HG02678 (cell line): ENCODE results near the gene NDRG4.
"Not testable (repeated sequence)": the region's sequence is repeated elsewhere in the genome, so short reads cannot be mapped to it uniquely, and the experiment has no call there.

Experiments used
- ATAC-seq: cut with Tn5 transposase; IDR thresholded peaks from one replicate; pipeline ENCODE4 v1.9.1; 2021; ENCODE audit warnings: mild to moderate bottlenecking, moderate library complexity; ENCODE audit not compliant: unreplicated experiment

The NDRG4 gene

GRCh38 chr16:58464916-58465731, 34.8 kb upstream of the NDRG4 start:
- no peak for ATAC-seq

- no peak for ATAC-seq
These were observed 34.1 kb upstream of the NDRG4 start for GRCh38 chr16:58465817-58466216.

GRCh38 chr16:58466396-58466795, 33.5 kb upstream of the NDRG4 start:
- no peak for ATAC-seq

GRCh38 chr16:58467905-58468304, 32.0 kb upstream of the NDRG4 start:
- ATAC-seq: no peak

- ATAC-seq: no peak
These were observed 28.6 kb upstream of the NDRG4 start for GRCh38 chr16:58471209-58471975.

GRCh38 chr16:58472266-58472665, 27.7 kb upstream of the NDRG4 start:
- ATAC-seq: no peak

GRCh38 chr16:58472827-58473226, 27.1 kb upstream of the NDRG4 start:
- ATAC-seq: no peak

GRCh38 chr16:58474296-58474695, 25.6 kb upstream of the NDRG4 start:
- ATAC-seq: no peak

GRCh38 chr16:58475091-58475619, 24.8 kb upstream of the NDRG4 start:
- ATAC-seq: no peak

- ATAC-seq: no peak
These were observed 23.2 kb upstream of the NDRG4 start for GRCh38 chr16:58476791-58477190.

GRCh38 chr16:58478427-58478826, 21.5 kb upstream of the NDRG4 start:
- no peak for ATAC-seq

- no peak for ATAC-seq
These were observed 18.6 kb upstream of the NDRG4 start for GRCh38 chr16:58481226-58481869.

GRCh38 chr16:58481931-58482330, 18.0 kb upstream of the NDRG4 start:
- ATAC-seq: no peak

GRCh38 chr16:58485184-58485887, 14.6 kb upstream of the NDRG4 start:
- no peak for ATAC-seq

- ATAC-seq: no peak
These were observed 12.2 kb upstream of the NDRG4 start for GRCh38 chr16:58487566-58488351.

- ATAC-seq: no peak
These were observed 11.4 kb upstream of the NDRG4 start for GRCh38 chr16:58488531-58488930.

GRCh38 chr16:58490065-58490464, 9.9 kb upstream of the NDRG4 start:
- ATAC-seq: no peak

- ATAC-seq: not testable (repeated sequence)
These were observed 9.4 kb upstream of the NDRG4 start for GRCh38 chr16:58490539-58490938.

GRCh38 chr16:58492066-58492465, 7.9 kb upstream of the NDRG4 start:
- no peak for ATAC-seq

- ATAC-seq: no peak
These were observed 7.2 kb upstream of the NDRG4 start for GRCh38 chr16:58492735-58493134.
